Erythroblast (primary cell): Measurements from ENCODE around the gene PDE6H.

ENCODE experiments used
- DNase-seq, 2 experiments: peaks; one replicate each; lab custom pipeline; 2025; lab: John Stamatoyannopoulos, UW
- GATA1 ChIP-seq: IDR thresholded peaks from 2 replicates; pipeline ENCODE4 v1.6.1; 2011; ENCODE audit warnings: low read depth, mild to moderate bottlenecking, control low read depth, low read length, moderate library complexity
- POLR2A ChIP-seq: IDR thresholded peaks from 2 replicates; pipeline ENCODE4 v1.6.1; 2011; ENCODE audit warnings: mild to moderate bottlenecking, low read length

PDE6H gene

DNA sequence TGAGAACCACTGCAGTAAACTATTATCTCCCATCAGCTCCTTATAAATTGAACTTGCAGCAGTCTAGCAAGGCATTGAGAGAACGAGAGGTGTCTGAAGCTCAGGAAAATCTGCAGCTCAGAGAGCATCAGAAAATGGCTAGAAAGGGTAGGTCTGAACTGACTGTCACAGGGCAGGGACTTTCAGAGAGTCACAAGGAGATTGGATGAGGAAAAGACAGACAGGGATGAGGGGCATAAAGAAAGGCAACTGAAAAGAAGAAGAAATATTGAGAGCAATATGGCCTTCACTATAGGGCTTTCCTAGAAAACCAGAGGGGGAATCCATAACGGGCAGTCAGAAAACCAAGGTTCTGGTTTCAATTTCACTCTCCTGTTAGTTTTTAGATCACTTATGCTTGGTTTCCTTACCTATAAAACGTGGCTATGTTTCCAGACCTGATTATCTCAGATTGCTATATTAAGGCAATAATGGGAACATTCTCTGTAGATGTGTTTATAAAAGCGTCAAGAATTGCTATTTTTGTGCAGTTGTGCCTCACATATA lies 40.9 kb downstream of the PDE6H start:
- no peak for DNase-seq
- TF ChIP-seq POLR2A = no peak
- no peak for TF ChIP-seq GATA1

DNA sequence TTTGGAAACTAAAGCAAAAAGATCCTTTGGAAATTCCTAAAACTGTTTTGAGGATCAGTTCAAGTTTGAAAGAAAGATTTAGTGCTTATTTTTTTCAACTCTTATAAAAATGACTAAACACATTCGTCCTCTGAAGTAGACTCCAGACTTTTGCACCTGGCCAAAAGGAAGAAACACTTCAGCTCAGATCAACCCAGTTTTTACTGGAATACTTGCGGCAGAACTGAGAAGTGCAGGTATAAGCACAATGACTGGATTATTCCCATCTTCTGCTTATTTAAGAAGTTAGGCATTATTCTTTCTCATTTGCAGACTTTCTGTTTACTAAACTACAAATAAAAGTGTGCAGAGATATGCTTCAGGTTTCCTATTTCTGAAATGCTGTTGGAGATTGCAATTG lies 41.9 kb downstream of the PDE6H start:
- TF ChIP-seq GATA1 = no peak
- no peak for TF ChIP-seq POLR2A

DNA sequence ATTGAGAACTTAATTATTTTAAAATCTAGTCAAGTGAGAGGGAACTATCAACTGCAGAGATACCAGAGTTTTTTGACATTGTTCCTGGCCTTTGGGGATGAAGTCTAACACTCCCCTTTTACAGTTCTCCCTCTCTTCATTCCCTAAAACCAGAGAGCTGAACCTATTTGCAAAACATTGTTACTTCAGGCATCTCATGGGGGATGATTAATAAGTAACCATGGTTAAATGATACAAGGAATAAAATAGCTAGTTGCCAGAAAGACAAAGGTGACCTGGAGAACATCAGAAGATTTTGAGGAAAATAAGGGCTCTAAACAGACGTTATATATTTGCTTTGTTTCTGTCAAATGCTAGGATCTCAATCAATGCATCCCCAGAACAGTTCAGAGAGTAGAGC lies 42.3 kb downstream of the PDE6H start:
- TF ChIP-seq POLR2A (no peak), GATA1 (no peak)
- no peak for DNase-seq

More for the DNA sequence above, 41.9 kb downstream of the PDE6H start:
- DNase-seq = no peak

DNA sequence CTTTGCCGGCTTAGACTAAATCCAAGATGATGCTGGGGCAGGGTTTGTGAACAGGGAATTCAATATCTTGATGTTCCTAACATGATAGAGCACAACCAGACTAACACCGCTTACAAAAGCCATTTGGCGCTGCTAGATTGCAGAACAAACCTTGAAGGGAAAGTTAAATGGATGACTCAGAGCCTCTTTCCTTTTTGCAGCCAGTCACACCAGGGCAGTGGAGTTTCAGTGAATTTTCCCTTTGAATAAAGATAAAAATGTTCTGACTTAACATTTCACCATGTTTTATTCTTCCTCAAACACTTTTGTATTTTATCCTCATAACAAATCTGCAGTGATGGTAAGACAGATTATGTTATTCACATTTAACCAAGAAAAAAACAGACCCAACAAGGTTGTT lies 47.3 kb downstream of the PDE6H start:
- TF ChIP-seq POLR2A (no peak), GATA1 (no peak)
- no peak for DNase-seq
